Inferior parietal cortex (tissue), 1 donor: ENCODE results near the gene VPS37C.
"Not testable (repeated sequence)": the region's sequence is repeated elsewhere in the genome, so short reads cannot be mapped to it uniquely, and the experiment has no call there.

Experiments used
- DNase-seq: peaks from one replicate; pipeline ENCODE4 v3.0.0-alpha.2; 2016; ENCODE audit errors: extremely low spot score

The VPS37C gene

GRCh38 chr11:61161190-61162091 is at the start of gene VPS37C:
TSS of gene VPS37C (minus strand) at chr11:61161426. CDS start at chr11:61138829, 22,597 bp downstream.
- peak; percentile 91 for DNase-seq

- not testable (repeated sequence) for DNase-seq
Measured at GRCh38 chr11:61210629-61211028, 49.4 kb upstream of the VPS37C start.

GRCh38 chr11:61207636-61208310 is 46.5 kb upstream of the VPS37C start:
- not testable (repeated sequence) for DNase-seq

- not testable (repeated sequence) for DNase-seq
Measured at GRCh38 chr11:61204502-61205059, 43.4 kb upstream of the VPS37C start.

GRCh38 chr11:61203873-61204272 is 42.6 kb upstream of the VPS37C start:
- not testable (repeated sequence) for DNase-seq

GRCh38 chr11:61202950-61203746 is 41.9 kb upstream of the VPS37C start, which contains the start of gene PGA3:
TSS of gene PGA3 (plus strand) at chr11:61203515. CDS start at chr11:61203565, 50 bp downstream.
- DNase-seq = not testable (repeated sequence)

GRCh38 chr11:61201476-61201875 is 40.2 kb upstream of the VPS37C start:
- DNase-seq = no peak

- DNase-seq = no peak
Measured at GRCh38 chr11:61198948-61199523, 37.8 kb upstream of the VPS37C start.

- DNase-seq = no peak
Measured at GRCh38 chr11:61198361-61198760, 37.1 kb upstream of the VPS37C start.

GRCh38 chr11:61195719-61196118 is 34.5 kb upstream of the VPS37C start:
- no peak for DNase-seq

- DNase-seq = no peak
Measured at GRCh38 chr11:61194981-61195695, 33.9 kb upstream of the VPS37C start.

- DNase-seq = no peak
Measured at GRCh38 chr11:61194169-61194671, 33.0 kb upstream of the VPS37C start.

GRCh38 chr11:61193596-61193995 is 32.4 kb upstream of the VPS37C start:
- DNase-seq = no peak

- DNase-seq = no peak
Measured at GRCh38 chr11:61189933-61190332, 28.7 kb upstream of the VPS37C start.

- DNase-seq = peak; percentile 84
Measured at GRCh38 chr11:61187505-61188130, 26.4 kb upstream of the VPS37C start.

GRCh38 chr11:61186504-61186903 is 25.3 kb upstream of the VPS37C start:
- no peak for DNase-seq

GRCh38 chr11:61183645-61184044 is 22.4 kb upstream of the VPS37C start:
- no peak for DNase-seq

GRCh38 chr11:61181489-61181888 is 20.3 kb upstream of the VPS37C start:
- DNase-seq = no peak

GRCh38 chr11:61180205-61180604 is 19.0 kb upstream of the VPS37C start:
- not testable (repeated sequence) for DNase-seq

- DNase-seq = no peak
Measured at GRCh38 chr11:61176446-61176845, 15.2 kb upstream of the VPS37C start.
